ENCODE data around the gene PAPSS2.

DNA sequence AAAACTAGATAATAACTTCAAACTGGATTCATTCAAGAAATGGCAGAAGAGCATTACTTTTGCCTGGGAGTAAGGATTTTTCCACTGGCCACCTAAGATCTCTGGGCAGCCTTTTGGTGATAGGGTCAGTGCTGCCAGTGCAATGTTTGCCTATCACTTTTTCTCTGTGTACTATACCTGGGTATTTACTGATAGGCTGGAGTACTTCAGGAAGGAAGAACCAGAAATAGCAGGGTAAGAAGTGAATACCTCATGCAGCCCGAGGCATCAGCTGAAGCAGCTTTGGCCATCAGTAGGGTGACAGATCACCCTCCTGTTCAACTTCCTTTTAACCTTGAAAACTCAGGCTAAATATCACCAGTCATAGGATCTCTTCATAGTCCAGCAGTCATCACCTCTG, 5.5 kb upstream of the PAPSS2 start:
- TF ChIP-seq CTCF (IDR thresholded peaks at IDR 0.05) (no peak), POLR2A (IDR thresholded peaks at IDR 0.05) (no peak)
